IMR-90 (cell line): ENCODE data around the gene MAT1A. TPM values are rescaled to one million over a fixed set of nuclear protein-coding genes. Genes with fewer than 3 reads are reported as not detected.

Experiments used
- ATAC-seq: fragments of 200-7000 bp; cut with Tn5 transposase; 2 replicates; pipeline ENCODE4 v1.9.1; 2020; ENCODE audit warnings: low read depth, mild to moderate bottlenecking, moderate library complexity
- Bru-seq: library from RNA; stranded (reverse); fragments of 400-500 nt; gene quantifications from one replicate; lab custom pipeline; 2021; lab: Mats Ljungman, UMichigan
- BruChase-seq, 2 experiments: library from RNA; stranded (reverse); fragments of 400-500 nt; gene quantifications; one replicate each; lab custom pipeline; 2021; lab: Mats Ljungman, UMichigan
- BruUV-seq: library from RNA; stranded (reverse); fragments of 400-500 nt; replicated peaks from 2 replicates; lab custom pipeline; 2021; lab: Mats Ljungman, UMichigan
- CTCF ChIA-PET: fragments of 300-600 bp; formaldehyde crosslinking; extraction: SDS; loops from one replicate; lab custom pipeline; 2021; ENCODE audit warnings: antibody characterized with exemption; lab: Yijun Ruan, JAX
- POLR2A ChIA-PET: fragments of 300-600 bp; sonication (Branson Sonifier 250); formaldehyde crosslinking; loops from one replicate; lab custom pipeline; 2022; ENCODE audit warnings: antibody characterized with exemption; ENCODE audit not compliant: unreplicated experiment; lab: Charles Lee
- DNase-seq: peaks from one replicate; pipeline ENCODE4 v3.0.0; 2013
- H2AFZ ChIP-seq: replicated peaks from 2 replicates; pipeline ENCODE3; 2013; ENCODE audit warnings: low read length, mild to moderate bottlenecking; ENCODE audit not compliant: poor library complexity
- H2AK5ac ChIP-seq: 2 replicates; pipeline ENCODE4 v1.6.1; 2013; ENCODE audit warnings: low read depth, low read length, inconsistent platforms
- H2AK9ac ChIP-seq: replicated peaks from 2 replicates; pipeline ENCODE3; 2013; ENCODE audit warnings: mild to moderate bottlenecking, low read depth, low read length, moderate library complexity; ENCODE audit not compliant: poor library complexity
- H2BK120ac ChIP-seq: 2 replicates; pipeline ENCODE4 v1.6.1; 2013; ENCODE audit warnings: low read depth, low read length, inconsistent platforms
- H2BK15ac ChIP-seq: 3 replicates; pipeline ENCODE4 v1.6.1; 2013; ENCODE audit warnings: low read depth, low read length, inconsistent platforms
- H2BK20ac ChIP-seq: 2 replicates; pipeline ENCODE4 v1.6.1; 2013; ENCODE audit warnings: low read depth, mild to moderate bottlenecking, inconsistent platforms, low read length, moderate library complexity
- H2BK5ac ChIP-seq: 2 replicates; pipeline ENCODE4 v1.6.1; 2013; ENCODE audit warnings: mild to moderate bottlenecking, low read depth, low read length, inconsistent platforms; ENCODE audit not compliant: poor library complexity, severe bottlenecking
- H3K14ac ChIP-seq: replicated peaks from 2 replicates; pipeline ENCODE4 v1.6.1; 2013; ENCODE audit warnings: low read depth, low read length, inconsistent platforms
- H3K18ac ChIP-seq: 2 replicates; pipeline ENCODE4 v1.6.1; 2013; ENCODE audit warnings: low read depth, low read length, control low read depth
- H3K23ac ChIP-seq: 2 replicates; pipeline ENCODE4 v1.6.1; 2013; ENCODE audit warnings: low read depth, low read length, inconsistent platforms
- H3K27ac ChIP-seq: 2 replicates; pipeline ENCODE4 v1.5.1; 2013; ENCODE audit warnings: mild to moderate bottlenecking, control low read depth, low read length; ENCODE audit not compliant: insufficient read depth
- H3K27me3 ChIP-seq: 2 replicates; pipeline ENCODE4 v1.6.1; 2013; ENCODE audit warnings: low read length; ENCODE audit not compliant: control insufficient read depth, insufficient read depth
- H3K36me3 ChIP-seq: 2 replicates; pipeline ENCODE4 v1.6.1; 2013; ENCODE audit warnings: low read length, mixed read lengths; ENCODE audit not compliant: control insufficient read depth, insufficient read depth
- H3K4ac ChIP-seq: 2 replicates; pipeline ENCODE4 v1.6.1; 2013; ENCODE audit warnings: low read depth, low read length, inconsistent platforms
- H3K4me1 ChIP-seq: 2 replicates; pipeline ENCODE4 v1.6.1; 2013; ENCODE audit warnings: low read length, mixed read lengths; ENCODE audit not compliant: control insufficient read depth, insufficient read depth
- H3K4me2 ChIP-seq: 2 replicates; pipeline ENCODE4 v1.6.1; 2013; ENCODE audit warnings: low read depth, mild to moderate bottlenecking, control low read depth, low read length, moderate library complexity
- H3K4me3 ChIP-seq: 2 replicates; pipeline ENCODE4 v1.5.1; 2013; ENCODE audit warnings: low read depth, mild to moderate bottlenecking, control low read depth, low read length, moderate library complexity; ENCODE audit not compliant: insufficient read depth
- H3K56ac ChIP-seq: 2 replicates; pipeline ENCODE4 v1.6.1; 2013; ENCODE audit warnings: low read length, inconsistent platforms; ENCODE audit not compliant: insufficient read depth; ENCODE audit errors: extremely low read depth
- H3K79me1 ChIP-seq, 2 experiments: 2 replicates each; pipeline ENCODE4 v1.6.1; 2013; ENCODE audit warnings: low read length in 2 of 2, inconsistent platforms in 1 of 2, low read depth in 1 of 2
- H3K9ac ChIP-seq: 2 replicates; pipeline ENCODE4 v1.6.1; 2013; ENCODE audit warnings: low read depth, low read length, control low read depth
- H3K9me1 ChIP-seq: 2 replicates; pipeline ENCODE4 v1.6.1; 2013; ENCODE audit warnings: low read length, inconsistent platforms; ENCODE audit not compliant: insufficient read depth
- H3K9me3 ChIP-seq: 2 replicates; pipeline ENCODE4 v1.6.1; 2013; ENCODE audit warnings: low read length; ENCODE audit not compliant: control insufficient read depth, insufficient read depth
- H4K20me1 ChIP-seq: 2 replicates; pipeline ENCODE4 v1.6.1; 2013; ENCODE audit warnings: low read length, inconsistent platforms; ENCODE audit not compliant: insufficient read depth
- H4K5ac ChIP-seq: 2 replicates; pipeline ENCODE4 v1.6.1; 2013; ENCODE audit warnings: mild to moderate bottlenecking, low read depth, low read length, control low read depth
- H4K8ac ChIP-seq, 2 experiments: 2 replicates each; pipeline ENCODE4 v1.6.1; 2013; ENCODE audit warnings: low read depth in 2 of 2, low read length in 2 of 2, control low read depth in 1 of 2, inconsistent platforms in 1 of 2
- H4K91ac ChIP-seq: 2 replicates; pipeline ENCODE4 v1.6.1; 2013; ENCODE audit warnings: low read depth, low read length, inconsistent platforms; ENCODE audit not compliant: insufficient read depth
- BHLHE40 ChIP-seq: fragments of 150-350 bp; IDR thresholded peaks from 2 replicates; pipeline ENCODE4 v1.6.1; 2016; ENCODE audit warnings: mild to moderate bottlenecking, low read depth, low read length
- CEBPB ChIP-seq: IDR thresholded peaks from 2 replicates; pipeline ENCODE4 v1.6.1; 2012; ENCODE audit warnings: low read depth, low read length, improper control_type of control experiment
- CHD1 ChIP-seq: IDR thresholded peaks from 2 replicates; pipeline ENCODE4 v1.6.1; 2012; ENCODE audit warnings: low read depth, low read length, improper control_type of control experiment
- FOS ChIP-seq: fragments of 150-350 bp; IDR thresholded peaks from 2 replicates; pipeline ENCODE4 v1.6.1; 2016; ENCODE audit warnings: low read depth, low read length
- MAFK ChIP-seq: IDR thresholded peaks from 2 replicates; pipeline ENCODE4 v1.6.1; 2012; ENCODE audit warnings: low read depth, low read length, improper control_type of control experiment
- MAZ ChIP-seq: IDR thresholded peaks from 2 replicates; pipeline ENCODE4 v1.6.1; 2012; ENCODE audit warnings: low read depth, mild to moderate bottlenecking, low read length, improper control_type of control experiment, moderate library complexity, borderline replicate concordance
- MXI1 ChIP-seq: IDR thresholded peaks from 2 replicates; pipeline ENCODE4 v1.6.1; 2012; ENCODE audit warnings: low read depth, mild to moderate bottlenecking, low read length, moderate library complexity, borderline replicate concordance
- NFE2L2 ChIP-seq: fragments of 150-350 bp; IDR thresholded peaks from 2 replicates; pipeline ENCODE4 v1.6.1; 2016; ENCODE audit warnings: low read depth, mild to moderate bottlenecking, low read length
- POLR2A ChIP-seq: IDR thresholded peaks from 2 replicates; pipeline ENCODE4 v1.6.1; 2012; ENCODE audit warnings: mild to moderate bottlenecking, low read depth, low read length
- RAD21 ChIP-seq: IDR thresholded peaks from 2 replicates; pipeline ENCODE4 v1.6.1; 2012; ENCODE audit warnings: low read length, improper control_type of control experiment
- RFX5 ChIP-seq: IDR thresholded peaks from 2 replicates; pipeline ENCODE4 v1.8.0; 2012; ENCODE audit warnings: low read depth, mild to moderate bottlenecking, low read length, moderate library complexity
- WGBS, 2 experiments: methylation state at CpG; one replicate each; pipeline versions ENCODE4 v1.1.5 to v1.1.7; 2013; ENCODE audit warnings: missing lambda C conversion rate in 2 of 2; ENCODE audit not compliant: insufficient read length in 1 of 2; ENCODE audit errors: extremely low coverage in 2 of 2; 5-methylcytosine and 5-hydroxymethylcytosine counted together
- dilution Hi-C: fragments of 300-500 bp; cut with HindIII; formaldehyde crosslinking; loops from one replicate; pipeline ENCODE4 v1.14.3; 2018; ENCODE audit warnings: low sequenced_read_pairs; ENCODE audit not compliant: unreplicated experiment
- in situ Hi-C: fragments of 300-500 bp; cut with MboI; formaldehyde crosslinking; loops from 3 replicates; pipeline ENCODE4 v1.14.3; 2019; ENCODE audit warnings: low sequenced_read_pairs, inconsistent platforms, mixed read lengths
- intact Hi-C: fragments of 100-400 bp; cut with micrococcal nuclease; formaldehyde crosslinking; loops from 2 replicates; pipeline ENCODE4 v1.10.0; 2022
- long read RNA-seq: library from polyadenylated mRNA; unstranded; transcript quantifications from one replicate; pipeline ENCODE4 v2.0.0, GENCODE V29; 2021; ENCODE audit not compliant: unreplicated experiment
- polyA plus RNA-seq, 3 experiments: library from polyadenylated mRNA; depleted of rRNA; stranded (reverse); fragments of >200 nt; gene quantifications; 2 replicates each; pipeline ENCODE4 v1.2.3, GENCODE V29; 2012; ENCODE audit warnings: low replicate concordance in 1 of 3
- total RNA-seq: library from RNA; depleted of rRNA; stranded (reverse); fragments of >200 nt; gene quantifications from 2 replicates; pipeline ENCODE4 v1.2.3, GENCODE V29; 2012; rRNA removed
- TF ChIP-seq, protein P1 (sequence below): fragments of 150-350 bp; IDR thresholded peaks from 2 replicates; pipeline ENCODE4 v1.6.1; 2017; ENCODE audit warnings: mild to moderate bottlenecking, antibody characterized with exemption, low read length, low read depth
- TF ChIP-seq, protein P2 (sequence below): conservative IDR thresholded peaks from 2 replicates; pipeline ENCODE4 v1.5.1; 2012; ENCODE audit warnings: mild to moderate bottlenecking, low read depth, low read length, improper control_type of control experiment
- TF ChIP-seq, protein P3 (sequence below): fragments of 150-350 bp; IDR thresholded peaks from 2 replicates; pipeline ENCODE4 v1.6.1; 2016; ENCODE audit warnings: low read depth, mild to moderate bottlenecking, low read length, moderate library complexity, borderline replicate concordance

Gene MAT1A
- total RNA-seq (not detected in 2 replicates), polyA plus RNA-seq (2012; rRNA removed) (not detected in 2 replicates), Bru-seq, nascent RNA (not detected), BruChase-seq, experiment 1, labeled RNA remaining after a 6-hour chase (not detected), BruChase-seq, experiment 2, labeled RNA remaining after a 2-hour chase (not detected)
- polyA plus RNA-seq (2012; cell fraction: cytosol; rRNA removed), result 0.02 TPM in 1 of 2 replicates, not detected in the other
- polyA plus RNA-seq (2012; cell fraction: nucleus; rRNA removed; ENCODE audit: low replicate concordance), result not detected in 2 replicates
- long read RNA-seq, result 0 reads

DNA sequence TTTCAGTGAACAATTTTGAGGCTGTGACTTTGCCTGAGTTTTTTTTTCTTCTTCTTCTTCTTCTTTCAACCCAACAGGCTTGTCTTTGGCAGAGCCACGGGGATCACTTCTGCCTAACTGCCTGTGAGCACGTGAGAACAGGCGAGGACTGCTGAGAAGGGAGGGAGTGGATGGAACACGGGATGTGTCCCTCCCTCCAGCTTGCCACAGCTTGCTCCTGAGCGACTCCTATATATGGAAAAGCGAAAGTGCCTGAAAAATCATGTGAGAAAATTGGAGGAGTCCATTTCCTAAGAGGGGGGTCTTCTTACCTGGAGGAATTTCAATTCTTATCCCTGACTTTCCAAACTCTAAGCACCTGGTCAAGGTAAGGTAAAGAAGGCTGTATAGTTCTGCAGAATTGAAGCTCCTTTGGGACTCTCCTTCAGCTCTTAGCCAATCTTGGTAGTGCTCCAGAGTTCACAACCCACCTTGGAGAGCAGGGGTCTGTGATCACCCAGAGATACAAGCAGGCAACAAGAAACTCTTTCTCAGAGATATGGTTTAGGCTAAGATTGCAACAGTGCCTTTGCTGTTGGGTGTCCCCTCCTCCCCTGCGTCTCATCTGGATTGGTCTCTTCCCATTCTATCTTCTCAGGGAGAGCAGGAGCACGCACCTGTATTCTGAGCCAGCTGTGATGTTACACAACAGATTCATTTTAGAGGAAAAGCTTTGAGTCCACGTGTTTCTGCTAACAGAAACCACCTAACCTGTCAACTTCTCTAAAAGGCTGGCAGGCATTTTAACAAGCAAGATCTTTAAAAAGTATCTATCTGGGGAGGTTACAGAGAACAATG, at the start of gene MAT1A:
TSS of gene MAT1A (minus strand) at position 208 of the 837 bp plus-strand sequence. CDS start 235 bp downstream, outside the sequence.
- H3K4me3 ChIP-seq, result no peak within 1 kb of the TSS
- no peaks in the 10 kb centered on the region for H3K9me1 ChIP-seq
- in situ Hi-C loops (no loop called here), intact Hi-C loops (no loop called here), dilution Hi-C loops (no loop called here)
- H3K14ac ChIP-seq, result no peak within 1 kb of the TSS
- H2BK5ac ChIP-seq, result no peak within 1 kb of the TSS
- H3K9ac ChIP-seq, result no peak within 1 kb of the TSS
- H4K5ac ChIP-seq, result no peak within 1 kb of the TSS
- no peak within 1 kb of the TSS for H2BK15ac ChIP-seq
- H3K27me3 ChIP-seq, result 0 out of 2 replicates have a peak, but pooled peaks cover 4% of the 10 kb centered on the region
- no peaks in the 10 kb centered on the region for H3K36me3 ChIP-seq
- DNase-seq (peak; percentile 3), ATAC-seq (0 out of 2 replicates have a peak, but pooled peaks have one; percentile 29)
- no peak within 1 kb of the TSS for H2AFZ ChIP-seq
- no TSS peak for BruUV-seq
- H3K27ac ChIP-seq, result no peak within 1 kb of the TSS
- H2BK120ac ChIP-seq, result no peak within 1 kb of the TSS
- no peaks in the 10 kb centered on the region for H3K4me1 ChIP-seq
- no peak within 1 kb of the TSS for H2BK20ac ChIP-seq
- H4K20me1 ChIP-seq, result no peaks in the 10 kb centered on the region
- no peaks in the 10 kb centered on the region for H3K9me3 ChIP-seq
- no peak within 1 kb of the TSS for H3K18ac ChIP-seq
- H4K8ac ChIP-seq, result no peak within 1 kb of the TSS
- H3K56ac ChIP-seq, result no peak within 1 kb of the TSS
- no CpG with 5 or more reads among the region's 9 CpGs for WGBS, 2 experiments
- no peak within 1 kb of the TSS for H4K91ac ChIP-seq
- no peak within 1 kb of the TSS for H2AK5ac ChIP-seq
- no peak within 1 kb of the TSS for H2AK9ac ChIP-seq
- no peak within 1 kb of the TSS for H3K23ac ChIP-seq
- H3K4me2 ChIP-seq, result no peak within 1 kb of the TSS
- POLR2A ChIA-PET, result no interaction called here
- CTCF ChIA-PET, result no interaction called here
- no peaks in the 10 kb centered on the region for H3K79me1 ChIP-seq
- H3K4ac ChIP-seq, result no peak within 1 kb of the TSS
- TF ChIP-seq RFX5, result no peak
- TF ChIP-seq, protein P1, sequence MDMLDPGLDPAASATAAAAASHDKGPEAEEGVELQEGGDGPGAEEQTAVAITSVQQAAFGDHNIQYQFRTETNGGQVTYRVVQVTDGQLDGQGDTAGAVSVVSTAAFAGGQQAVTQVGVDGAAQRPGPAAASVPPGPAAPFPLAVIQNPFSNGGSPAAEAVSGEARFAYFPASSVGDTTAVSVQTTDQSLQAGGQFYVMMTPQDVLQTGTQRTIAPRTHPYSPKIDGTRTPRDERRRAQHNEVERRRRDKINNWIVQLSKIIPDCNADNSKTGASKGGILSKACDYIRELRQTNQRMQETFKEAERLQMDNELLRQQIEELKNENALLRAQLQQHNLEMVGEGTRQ, result no peak
- no peak for TF ChIP-seq MXI1
- no peak for TF ChIP-seq CHD1
- no peak for TF ChIP-seq MAZ
- TF ChIP-seq MAFK, result no peak
- TF ChIP-seq BHLHE40, result no peak
- no peak for TF ChIP-seq RAD21
- TF ChIP-seq NFE2L2, result no peak
- TF ChIP-seq, protein P2, sequence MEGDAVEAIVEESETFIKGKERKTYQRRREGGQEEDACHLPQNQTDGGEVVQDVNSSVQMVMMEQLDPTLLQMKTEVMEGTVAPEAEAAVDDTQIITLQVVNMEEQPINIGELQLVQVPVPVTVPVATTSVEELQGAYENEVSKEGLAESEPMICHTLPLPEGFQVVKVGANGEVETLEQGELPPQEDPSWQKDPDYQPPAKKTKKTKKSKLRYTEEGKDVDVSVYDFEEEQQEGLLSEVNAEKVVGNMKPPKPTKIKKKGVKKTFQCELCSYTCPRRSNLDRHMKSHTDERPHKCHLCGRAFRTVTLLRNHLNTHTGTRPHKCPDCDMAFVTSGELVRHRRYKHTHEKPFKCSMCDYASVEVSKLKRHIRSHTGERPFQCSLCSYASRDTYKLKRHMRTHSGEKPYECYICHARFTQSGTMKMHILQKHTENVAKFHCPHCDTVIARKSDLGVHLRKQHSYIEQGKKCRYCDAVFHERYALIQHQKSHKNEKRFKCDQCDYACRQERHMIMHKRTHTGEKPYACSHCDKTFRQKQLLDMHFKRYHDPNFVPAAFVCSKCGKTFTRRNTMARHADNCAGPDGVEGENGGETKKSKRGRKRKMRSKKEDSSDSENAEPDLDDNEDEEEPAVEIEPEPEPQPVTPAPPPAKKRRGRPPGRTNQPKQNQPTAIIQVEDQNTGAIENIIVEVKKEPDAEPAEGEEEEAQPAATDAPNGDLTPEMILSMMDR, result no peak
- TF ChIP-seq, protein P3, sequence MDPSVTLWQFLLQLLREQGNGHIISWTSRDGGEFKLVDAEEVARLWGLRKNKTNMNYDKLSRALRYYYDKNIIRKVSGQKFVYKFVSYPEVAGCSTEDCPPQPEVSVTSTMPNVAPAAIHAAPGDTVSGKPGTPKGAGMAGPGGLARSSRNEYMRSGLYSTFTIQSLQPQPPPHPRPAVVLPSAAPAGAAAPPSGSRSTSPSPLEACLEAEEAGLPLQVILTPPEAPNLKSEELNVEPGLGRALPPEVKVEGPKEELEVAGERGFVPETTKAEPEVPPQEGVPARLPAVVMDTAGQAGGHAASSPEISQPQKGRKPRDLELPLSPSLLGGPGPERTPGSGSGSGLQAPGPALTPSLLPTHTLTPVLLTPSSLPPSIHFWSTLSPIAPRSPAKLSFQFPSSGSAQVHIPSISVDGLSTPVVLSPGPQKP, result no peak
- no peak for TF ChIP-seq POLR2A
- no peak for TF ChIP-seq CEBPB
- TF ChIP-seq FOS, result no peak
